HG02885 (cell line): ENCODE data around the gene FGFR4.

Experiments used
- ATAC-seq: cut with Tn5 transposase; IDR thresholded peaks from one replicate; pipeline ENCODE4 v1.9.1; 2021; ENCODE audit warnings: mild to moderate bottlenecking; ENCODE audit not compliant: unreplicated experiment, poor library complexity

The FGFR4 gene

DNA sequence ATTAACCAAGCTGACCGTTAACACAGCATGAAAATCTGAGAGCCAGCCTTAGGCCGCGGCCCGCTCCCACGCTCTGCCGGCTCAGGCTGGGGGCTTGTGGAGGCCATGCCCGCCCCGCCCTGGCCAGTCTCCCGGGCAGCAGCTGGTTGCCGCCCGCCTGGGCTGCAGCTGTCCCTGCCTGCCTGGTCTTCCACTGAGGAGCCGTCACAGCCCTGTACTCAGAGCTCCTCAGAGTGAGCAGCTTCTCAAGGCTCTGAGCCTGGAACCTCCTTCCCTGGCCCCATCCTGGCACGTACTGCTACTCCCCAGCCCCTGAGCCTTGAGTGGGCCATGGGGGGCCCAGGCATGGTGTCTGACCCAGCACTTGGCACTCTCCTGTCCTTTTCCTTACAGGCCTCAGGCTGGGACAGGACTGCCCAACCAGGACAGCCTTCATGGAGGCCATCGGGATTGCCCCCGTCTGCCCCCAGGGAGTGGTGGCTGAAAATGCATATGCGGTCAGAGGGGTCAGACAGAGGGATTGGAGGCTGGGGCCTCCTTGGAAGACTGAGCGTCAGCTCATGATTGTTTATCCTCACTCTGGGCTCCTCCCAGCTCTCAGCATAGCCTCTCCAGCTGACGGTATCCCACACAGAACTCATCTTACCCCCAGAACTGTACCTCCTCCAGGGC lies 11.9 kb downstream of the FGFR4 start:
- no peak for ATAC-seq

DNA sequence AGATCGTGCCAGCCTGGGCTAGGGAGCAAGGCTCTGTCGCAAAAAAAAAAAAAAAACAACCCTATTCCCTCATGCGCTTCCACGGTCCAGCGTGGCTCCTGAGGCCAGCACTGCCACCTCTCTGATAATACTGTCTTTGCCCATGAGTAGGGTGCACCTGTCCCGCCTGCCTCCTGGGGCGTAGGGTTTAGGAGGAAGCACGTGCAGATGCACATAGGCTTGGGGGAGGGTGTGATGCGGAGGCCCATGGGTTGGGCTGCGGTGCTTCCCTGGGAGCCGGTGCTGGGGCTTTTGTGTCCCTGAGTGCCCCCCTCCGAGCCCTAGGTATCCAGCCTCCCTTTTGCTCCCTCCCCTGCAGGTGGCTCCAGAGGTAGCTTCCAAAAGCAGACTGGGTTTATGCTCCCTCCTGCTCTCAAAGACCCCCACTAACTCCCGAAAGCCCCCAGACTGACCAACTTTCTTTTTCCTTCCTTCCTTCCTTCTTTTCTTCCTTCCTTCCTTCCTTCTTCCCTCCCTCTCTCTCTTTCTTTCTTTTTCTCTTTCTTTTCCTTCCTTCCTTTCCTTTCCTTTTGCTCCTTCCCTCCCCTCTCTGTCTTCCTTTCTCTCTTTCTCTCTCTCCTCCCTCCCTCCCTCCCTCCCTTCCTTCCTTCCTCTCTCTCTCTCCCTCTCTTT lies 12.8 kb downstream of the FGFR4 start:
- no peak for ATAC-seq

DNA sequence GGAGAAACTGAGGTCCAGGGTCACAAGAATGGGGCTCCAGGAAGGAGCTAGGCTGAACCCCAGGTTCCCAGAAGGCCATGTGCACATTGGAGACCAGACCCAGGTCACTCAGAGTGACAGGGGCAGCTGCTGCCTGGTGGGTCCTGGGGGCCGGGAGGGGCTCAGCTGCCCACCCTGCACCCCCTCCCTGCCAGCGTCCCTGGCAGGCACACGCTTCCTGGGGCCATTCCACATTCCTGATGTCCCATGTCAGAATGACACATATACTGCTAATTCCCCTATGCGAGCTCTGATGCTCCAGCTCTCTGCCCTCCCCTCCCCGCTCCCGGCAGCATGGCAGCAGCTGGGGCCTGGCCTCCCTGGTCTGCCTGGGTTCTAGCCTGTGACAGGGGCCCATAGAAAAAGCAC lies 14.0 kb downstream of the FGFR4 start:
- no peak for ATAC-seq

DNA sequence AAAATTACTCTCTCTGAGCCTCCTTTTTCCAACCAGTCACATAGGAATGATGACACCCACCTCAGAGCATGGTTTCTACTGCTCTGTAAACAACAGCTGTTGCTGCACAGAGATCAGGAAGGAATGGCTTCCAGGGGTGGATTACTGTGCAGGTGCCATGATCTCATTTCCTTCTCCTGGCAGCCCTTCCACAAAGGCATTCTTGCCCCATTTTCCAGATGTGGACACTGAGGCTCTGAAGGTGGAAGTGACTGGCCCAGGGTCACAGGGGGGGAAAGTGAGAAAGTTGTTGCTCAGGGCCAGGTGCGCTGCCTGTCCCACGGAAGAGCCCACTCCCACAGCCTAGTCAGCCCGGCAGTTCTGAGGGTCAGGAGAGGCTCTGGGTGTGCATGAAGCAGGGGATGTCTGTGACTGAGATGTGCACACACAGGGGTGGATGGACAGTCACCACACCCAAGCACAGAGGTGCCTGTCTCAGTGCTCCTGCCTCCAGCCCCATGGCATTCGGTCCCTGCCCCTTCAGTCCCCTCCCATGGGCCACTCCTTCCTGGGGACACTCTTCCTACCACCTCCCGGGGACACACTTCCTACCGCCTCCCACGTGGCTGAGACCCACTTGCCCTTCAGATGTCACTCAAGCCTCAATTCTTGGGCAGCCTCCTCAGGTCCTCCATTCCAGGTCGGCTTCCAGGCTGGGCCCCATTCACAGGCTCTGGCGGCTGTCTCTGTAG lies 17.0 kb downstream of the FGFR4 start:
- ATAC-seq, result no peak

DNA sequence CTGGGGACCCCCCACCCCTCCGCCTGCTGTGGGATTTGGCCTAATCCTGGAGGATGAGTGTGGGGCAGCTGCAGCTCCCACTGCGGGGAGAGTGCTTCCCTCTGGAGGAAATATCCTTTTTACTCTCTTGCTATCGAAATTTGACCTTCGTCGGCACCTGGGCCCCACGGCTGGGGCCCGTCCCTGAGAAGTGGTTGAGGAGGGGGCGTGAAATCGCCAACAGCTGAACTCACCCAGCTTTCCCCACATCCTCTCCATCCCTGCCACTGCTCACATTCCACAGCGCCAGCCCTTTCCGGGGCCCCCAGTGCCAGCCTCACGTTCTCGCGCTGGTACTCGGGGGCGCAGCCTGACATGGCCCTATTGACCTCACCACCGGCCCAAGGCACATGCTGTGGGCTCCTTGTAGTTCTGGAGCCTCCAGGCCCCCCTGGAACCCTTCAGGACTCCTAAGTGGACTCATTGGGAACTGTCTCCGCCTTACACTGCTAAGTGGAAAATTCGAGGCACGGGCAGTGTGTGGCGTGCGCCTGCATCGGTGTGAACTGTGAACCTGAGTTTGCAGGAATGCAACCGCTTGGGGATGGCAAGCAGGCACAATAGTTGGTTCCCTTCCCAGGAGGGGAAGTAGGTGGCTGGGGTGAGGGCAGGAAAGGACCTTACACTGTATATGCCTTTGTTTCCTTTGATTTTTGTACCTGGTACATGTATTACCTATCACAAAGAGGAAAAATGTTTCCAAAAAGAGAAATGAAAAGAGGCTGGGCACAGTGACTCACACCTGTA lies 19.2 kb downstream of the FGFR4 start:
- no peak for ATAC-seq

DNA sequence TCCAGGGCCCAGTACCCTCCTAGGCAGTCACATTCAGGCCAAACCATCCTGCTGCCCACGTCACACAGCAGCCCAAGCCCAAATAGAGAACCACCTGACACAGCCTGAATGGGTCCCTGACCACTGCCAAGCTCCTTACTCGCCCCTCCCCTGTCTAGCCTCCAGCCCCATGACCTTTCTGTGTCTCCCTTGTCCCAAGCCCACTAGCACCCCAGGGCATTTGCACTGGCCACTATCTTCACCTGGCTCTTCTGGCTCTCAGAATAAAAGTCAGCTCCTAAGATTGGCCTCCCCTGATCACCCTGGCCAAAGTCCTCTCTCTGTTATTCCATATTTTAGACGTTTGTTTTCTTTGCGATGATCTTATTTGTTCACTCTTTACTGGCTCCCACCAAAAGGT lies 20.4 kb downstream of the FGFR4 start:
- ATAC-seq, result no peak

DNA sequence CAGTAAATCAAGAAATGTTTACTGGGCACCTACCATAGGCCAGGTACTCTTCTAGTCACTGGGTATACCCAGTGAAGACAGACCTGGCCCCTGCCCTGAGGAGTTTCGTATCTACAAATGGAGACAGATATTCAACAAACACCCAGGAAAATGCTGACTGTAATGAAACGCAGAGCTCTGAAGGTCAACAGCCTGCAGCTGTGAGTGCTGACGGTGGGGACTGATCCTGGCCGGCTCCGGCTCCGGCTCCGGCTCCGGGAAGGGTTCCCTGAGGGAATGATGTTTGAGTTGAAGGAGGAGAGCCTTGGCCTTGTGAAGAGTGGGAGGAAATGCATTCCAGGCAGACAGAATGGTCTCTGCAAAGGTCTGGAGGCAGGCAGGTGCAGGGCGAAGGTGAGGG lies 23.1 kb downstream of the FGFR4 start:
- ATAC-seq, result no peak

DNA sequence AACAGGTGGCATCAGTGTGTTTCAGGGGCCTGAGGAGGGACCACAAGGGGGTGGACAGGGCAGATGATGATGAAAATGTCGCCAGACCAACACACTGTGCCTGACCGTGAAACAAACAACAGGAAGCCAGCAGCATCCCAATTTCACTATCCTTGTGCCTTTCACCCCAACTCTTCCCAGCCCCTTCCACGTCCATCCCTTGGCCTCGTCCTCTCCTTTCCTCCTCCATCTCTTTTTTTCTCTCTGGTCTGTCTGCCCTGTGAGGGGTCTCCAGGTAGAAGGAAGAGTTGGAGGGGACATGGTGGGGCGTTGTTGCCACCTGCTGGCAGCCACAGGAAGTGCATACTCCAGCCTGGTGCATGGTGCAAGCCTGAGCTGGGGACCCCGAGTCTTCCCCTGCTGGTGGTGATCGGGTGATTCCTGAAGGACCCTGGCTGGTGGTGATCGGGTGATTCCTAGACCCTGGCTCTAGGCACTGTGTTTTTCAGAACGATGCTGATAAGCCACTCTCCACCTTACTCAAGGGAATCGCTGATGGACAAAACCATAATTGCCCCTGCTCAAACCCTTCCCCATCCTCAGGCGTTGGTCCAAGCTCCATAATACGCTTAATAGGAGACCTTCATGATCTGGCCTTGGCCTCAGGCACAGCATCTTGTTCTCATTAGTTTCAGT lies 25.1 kb downstream of the FGFR4 start:
- ATAC-seq, result no peak

DNA sequence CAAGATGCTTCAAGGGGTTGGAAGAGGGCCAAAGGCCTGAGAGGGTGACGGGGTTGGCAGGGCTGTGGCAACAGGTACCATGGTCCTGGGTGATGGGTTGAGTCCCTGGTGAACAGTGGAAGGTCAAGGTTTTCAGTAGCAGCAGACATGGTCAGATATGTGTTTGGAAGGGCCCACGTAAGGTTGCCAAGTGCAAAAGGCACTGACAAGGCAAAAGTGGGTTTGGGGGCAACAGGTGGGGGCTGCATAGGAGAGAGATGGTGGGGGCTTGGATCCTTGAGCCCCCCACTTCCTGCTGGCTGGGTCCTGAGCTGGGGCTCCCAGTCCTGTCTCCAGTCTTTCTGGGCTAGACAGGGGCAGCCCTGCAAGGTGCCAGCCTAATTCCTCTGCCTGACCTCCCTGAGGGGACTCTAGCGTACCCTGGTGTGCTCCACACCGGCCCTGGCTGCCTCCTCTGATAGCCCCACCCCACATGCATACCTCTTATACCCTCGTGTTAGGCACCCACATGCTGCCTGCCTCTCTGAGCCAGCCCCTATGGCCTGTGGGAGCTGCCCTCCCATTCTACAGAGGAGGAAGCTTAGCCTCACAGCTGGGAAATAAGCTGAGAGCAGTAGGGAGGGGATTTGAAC lies 26.0 kb downstream of the FGFR4 start:
- ATAC-seq, result no peak

DNA sequence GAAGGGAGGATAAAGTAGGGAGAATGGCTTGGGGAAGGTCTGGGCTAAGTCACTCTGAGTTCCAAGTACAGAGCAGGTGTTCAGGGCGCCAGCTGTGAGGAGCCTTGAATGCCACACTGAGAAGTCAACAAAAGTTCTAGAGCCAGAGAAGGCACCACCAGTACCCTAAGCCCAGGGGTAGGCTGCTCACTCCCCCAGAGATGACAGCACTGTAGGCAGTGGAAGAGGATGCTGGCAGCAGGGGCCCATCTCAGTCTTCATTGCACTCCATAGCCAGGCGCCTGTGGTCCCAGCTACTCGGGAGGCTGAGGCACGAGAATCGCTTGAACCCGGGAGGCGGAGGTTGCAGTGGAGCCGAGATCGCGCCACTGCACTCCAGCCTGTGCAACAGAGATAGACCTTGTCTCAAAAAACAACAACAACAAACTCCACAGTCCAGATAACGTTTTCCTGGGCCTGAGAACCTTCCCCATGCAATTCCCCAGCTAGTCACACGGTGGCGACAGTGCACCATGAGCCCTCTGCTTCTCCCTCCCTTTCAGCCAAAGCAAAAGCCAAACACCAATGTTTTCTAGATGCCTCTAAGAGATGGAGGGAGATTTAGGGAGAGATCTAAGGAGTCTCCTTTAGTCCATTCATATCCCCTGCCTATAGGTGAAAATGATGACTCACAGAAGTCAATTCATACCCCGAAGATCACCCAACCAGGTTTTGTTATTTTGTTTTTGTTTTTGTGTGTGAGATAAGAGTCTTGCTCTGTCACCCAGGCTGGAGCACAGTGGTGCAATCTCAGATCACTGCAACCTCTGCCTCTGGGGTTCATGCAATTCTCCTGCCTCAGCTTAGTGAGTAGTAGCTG lies 27.1 kb downstream of the FGFR4 start:
- ATAC-seq, result peak; percentile 64

DNA sequence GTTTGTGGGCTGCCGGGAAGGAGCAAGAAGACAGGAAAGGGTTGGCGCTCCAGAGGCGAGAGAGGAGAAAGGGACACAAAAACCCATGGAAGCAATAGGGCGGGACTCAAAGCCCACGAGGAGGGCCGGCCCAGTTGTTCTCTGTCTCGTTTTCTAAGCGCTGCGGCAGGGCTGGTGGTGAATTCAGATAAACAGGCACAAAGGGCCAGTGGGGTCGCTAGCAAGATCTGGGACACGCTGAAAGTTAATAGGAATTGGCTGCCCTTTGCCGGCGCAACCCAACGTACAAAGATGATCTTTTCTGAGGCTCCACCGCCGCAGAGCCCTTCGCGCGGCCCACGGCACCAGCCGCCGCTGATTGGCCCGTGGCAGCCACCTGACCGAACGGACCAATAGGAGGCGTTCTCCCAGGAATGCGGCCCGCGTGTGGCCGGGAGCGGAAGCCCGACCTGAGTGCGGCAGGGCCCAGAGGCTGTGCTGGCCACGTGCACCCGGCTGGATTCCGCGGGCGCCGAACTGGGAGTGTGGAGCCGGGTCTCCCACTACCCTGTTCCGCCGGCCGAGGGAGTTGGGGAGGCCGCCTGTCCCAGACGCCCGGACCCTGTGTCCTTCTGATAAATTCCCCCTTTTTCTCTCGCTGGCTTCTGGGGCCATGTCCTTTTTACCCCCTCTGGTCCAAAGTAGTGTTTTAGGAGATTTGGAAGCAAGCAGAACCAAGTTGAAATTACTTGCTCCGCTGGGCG lies 30.1 kb downstream of the FGFR4 start:
- ATAC-seq, result peak; percentile 42

DNA sequence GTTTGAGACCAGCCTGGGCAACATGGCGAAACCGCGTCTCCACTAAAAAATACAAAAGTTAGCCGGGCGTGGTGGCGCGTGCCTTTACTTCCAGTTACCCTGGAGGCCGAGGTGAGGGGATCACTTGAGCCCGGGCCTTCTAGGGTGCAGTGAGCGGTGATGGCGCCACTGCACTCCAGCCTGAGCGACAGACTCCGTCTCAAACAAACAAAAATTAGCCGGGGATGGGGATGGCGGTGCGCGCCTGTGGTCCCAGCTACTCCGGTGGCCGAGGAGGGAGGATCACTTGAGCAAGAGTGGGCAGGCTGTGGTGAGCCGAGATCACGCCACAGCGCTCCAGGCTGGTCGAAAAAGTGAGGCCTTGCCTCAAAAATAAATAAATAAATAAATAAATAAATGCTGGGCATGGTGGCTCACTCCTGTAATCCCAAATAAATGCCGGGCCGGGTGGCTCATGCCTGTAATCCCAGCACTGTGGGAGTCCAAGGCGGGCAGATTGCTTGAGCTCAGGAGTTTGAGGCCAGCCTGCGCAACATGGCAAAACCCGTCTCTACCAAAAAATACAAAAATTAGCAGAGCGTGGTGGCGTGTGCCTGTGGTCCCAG lies 30.8 kb downstream of the FGFR4 start:
- ATAC-seq, result no peak

DNA sequence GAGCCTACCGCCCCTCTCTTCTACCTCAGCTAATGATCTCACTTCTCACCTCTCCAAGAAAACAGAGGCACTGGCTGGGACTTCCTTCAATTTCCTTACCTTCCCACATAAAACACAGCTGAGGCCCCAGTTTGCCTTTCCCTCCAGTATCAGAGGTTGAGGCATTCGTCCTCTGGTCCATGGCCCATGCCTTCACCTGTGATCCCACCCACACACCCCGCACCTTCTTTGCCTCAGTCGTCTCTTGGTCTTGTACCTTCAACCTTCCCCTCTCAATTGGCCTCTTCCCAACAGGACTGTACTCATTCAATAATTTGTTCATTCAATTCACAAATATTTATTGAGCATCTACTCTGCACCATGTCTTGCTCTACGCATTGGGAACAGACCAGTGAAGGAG lies 35.9 kb downstream of the FGFR4 start:
- no peak for ATAC-seq

DNA sequence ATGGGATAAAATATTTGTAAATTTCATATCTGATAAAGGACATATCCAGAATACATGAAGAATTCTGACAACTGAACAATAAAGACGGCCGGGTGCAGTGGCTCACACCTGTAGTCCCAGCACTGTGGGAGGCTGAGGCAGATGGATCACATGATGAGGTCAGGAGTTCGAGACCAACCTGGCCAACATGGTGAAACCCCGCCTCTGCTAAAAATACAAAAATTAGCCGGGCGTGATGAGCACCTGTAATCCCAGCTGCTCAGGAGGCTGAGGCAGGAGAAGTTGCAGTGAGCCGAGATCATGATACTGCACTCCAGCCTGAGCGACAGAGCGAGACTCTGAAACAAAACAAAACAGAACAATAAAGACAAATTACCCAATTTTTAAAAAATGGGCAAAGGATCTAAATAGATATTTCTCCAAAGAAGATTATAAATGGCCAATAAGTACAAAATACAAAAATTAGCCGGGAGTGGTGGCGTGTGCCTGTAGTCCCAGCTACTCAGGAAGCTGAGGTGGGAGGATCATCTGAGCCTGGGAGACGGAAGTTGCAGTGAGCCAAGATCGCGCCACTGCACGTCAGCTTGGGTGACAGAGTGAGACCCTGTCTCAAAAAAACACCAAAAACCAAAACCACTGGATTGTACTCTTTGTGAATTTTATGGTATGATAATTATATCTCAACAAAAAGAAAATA lies 37.2 kb downstream of the FGFR4 start:
- no peak for ATAC-seq

DNA sequence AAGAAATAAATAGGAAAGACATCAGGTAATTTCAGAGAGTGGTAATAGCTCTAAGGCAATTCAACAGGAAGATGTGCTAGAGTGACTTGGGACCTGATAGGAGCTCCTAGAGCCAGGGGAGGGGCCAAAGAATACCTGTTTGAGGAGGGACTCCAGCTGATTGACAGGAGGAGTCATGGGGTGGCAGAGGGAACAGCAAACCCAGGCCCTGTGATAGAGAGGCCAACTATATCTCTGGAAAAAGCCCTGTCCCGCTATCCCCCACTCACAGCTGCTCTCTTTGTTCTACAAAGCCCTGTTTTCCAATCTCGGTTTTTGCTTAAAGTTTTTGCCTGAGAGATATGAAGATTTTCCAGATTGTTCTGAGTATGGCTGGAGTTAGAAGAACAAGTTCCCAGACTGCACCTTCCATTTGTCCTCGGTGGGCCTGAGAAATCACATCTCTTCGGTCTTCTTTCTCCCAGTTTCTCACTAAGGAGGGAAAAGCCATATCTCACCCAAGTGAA lies 37.8 kb downstream of the FGFR4 start:
- ATAC-seq, result no peak

DNA sequence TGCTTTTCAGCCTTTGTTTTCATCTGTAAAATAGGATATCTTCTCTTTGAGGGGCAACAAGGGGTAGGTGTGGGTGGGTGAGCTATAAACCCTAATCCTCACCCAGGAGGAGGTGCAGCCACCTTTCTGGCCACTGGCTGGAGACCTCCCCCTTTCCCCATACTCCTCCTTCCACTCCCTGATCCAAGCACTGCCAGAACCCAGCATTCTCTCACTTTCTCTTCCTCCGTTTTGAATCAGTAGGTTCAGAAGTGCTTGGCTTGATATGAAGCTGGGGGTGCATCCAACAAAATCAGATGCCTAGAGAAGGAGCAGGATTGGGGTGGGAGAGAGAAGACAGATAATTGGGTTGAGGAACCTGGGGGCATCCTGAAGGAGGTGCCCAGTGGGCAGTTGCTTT lies 40.1 kb downstream of the FGFR4 start:
- no peak for ATAC-seq

DNA sequence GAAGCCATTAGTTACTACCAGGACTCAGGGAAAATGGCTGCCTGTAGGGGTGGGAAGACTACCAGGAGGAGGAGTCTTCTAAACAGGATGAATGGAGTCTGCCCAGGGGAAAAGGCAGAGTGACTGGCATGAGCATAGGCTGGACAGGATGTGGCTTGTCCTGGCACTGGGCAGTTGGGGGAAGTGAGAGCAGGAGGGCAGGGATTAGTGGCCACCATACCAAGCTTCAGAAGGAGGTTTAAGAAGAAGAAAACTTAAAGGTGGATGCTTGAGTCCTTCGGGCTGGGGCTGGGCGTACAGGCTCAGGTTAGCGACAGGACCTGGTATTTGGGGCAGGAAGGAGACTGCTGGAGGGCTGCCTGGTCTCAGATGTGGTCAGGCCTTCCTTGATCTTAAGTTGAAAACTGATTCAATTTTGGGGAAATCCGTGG lies 41.9 kb downstream of the FGFR4 start:
- no peak for ATAC-seq
